ENCODE measurements around the gene CAMTA1. TPM values are rescaled to one million over a fixed set of nuclear protein-coding genes. Genes with fewer than 3 reads are reported as not detected.

CAMTA1 gene
- total RNA-seq, 1 experiment from 2014 or later = 69.5 TPM

DNA sequence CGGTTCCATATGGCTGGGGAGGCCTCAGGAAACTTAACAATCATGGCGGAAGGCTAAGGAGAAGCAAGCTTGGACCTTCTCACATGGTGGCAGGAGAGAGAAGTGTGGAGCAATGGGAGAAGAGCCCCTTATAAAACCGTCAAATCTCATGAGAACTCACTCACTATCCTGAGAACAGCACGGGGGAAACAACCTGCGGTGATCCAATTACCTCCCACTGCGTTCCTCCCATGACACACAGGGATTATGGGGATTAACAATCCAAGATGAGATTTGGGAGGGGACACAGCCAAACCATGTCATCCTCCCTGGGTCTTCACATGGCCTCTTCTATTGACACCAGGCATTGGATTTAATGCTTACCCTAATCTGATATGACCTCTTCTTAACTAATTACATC, 530.7 kb downstream of the CAMTA1 start:
- DNase-seq (ENCODE audit: low read depth, low spot score) (no peak), ATAC-seq (no peak)
- no peaks in the 10 kb centered on the region for H3K79me2 ChIP-seq (ENCODE audit: insufficient read depth, low read length)
- no peaks in the 10 kb centered on the region for H3K9me3 ChIP-seq (ENCODE audit: control insufficient read depth in 1 of 2, insufficient read depth in 1 of 2, low read depth in 1 of 2, low read length in 2 of 2)
- ChIA-PET CTCF (no interaction called here), RAD21 (ENCODE audit: low non-redundant PET in 1 of 2, low total read pairs in 2 of 2, uncharacterized antibody in 2 of 2, unreplicated experiment in 2 of 2) (no interaction called here), POLR2A (no interaction called here)
- TF ChIP-seq FOSL1 (IDR thresholded peaks at IDR 0.05; ENCODE audit: low read depth) (no peak), TCF7L2 (IDR thresholded peaks at IDR 0.05; ENCODE audit: borderline replicate concordance, extremely low read depth, insufficient read depth, insufficient read length) (no peak), SRF (IDR thresholded peaks at IDR 0.05; ENCODE audit: low read depth) (no peak), ZNF274 (IDR thresholded peaks at IDR 0.05; ENCODE audit: low read depth, low read length) (no peak), SP1 (IDR thresholded peaks at IDR 0.05; ENCODE audit: low read depth) (no peak), SIN3A (IDR thresholded peaks at IDR 0.05; ENCODE audit: low read depth) (no peak), ELF1 (IDR thresholded peaks at IDR 0.05; ENCODE audit: borderline replicate concordance, low read depth) (no peak), ZFX (IDR thresholded peaks at IDR 0.05) (no peak), RAD21 (IDR thresholded peaks at IDR 0.05; ENCODE audit: low read depth) (no peak), POLR2A (IDR thresholded peaks at IDR 0.05; ENCODE audit: borderline replicate concordance, extremely low read depth, insufficient read depth, insufficient read length) (no peak), EZH2phosphoT487 (IDR thresholded peaks at IDR 0.05; ENCODE audit: borderline replicate concordance) (no peak), CEBPB (IDR thresholded peaks at IDR 0.05; ENCODE audit: low read depth) (no peak), REST (IDR thresholded peaks at IDR 0.05; ENCODE audit: low read depth) (no peak), EZH2 (IDR thresholded peaks at IDR 0.05) (no peak), YY1 (IDR thresholded peaks at IDR 0.05; ENCODE audit: extremely low read depth, insufficient replicate concordance, low read depth, low read length) (no peak), CBX3 (IDR thresholded peaks at IDR 0.05; ENCODE audit: low read depth) (no peak), MAX (IDR thresholded peaks at IDR 0.05) (no peak)
- TF ChIP-seq, protein P1, sequence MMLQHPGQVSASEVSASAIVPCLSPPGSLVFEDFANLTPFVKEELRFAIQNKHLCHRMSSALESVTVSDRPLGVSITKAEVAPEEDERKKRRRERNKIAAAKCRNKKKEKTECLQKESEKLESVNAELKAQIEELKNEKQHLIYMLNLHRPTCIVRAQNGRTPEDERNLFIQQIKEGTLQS (IDR thresholded peaks at IDR 0.05) = no peak
- TF ChIP-seq, protein P2, sequence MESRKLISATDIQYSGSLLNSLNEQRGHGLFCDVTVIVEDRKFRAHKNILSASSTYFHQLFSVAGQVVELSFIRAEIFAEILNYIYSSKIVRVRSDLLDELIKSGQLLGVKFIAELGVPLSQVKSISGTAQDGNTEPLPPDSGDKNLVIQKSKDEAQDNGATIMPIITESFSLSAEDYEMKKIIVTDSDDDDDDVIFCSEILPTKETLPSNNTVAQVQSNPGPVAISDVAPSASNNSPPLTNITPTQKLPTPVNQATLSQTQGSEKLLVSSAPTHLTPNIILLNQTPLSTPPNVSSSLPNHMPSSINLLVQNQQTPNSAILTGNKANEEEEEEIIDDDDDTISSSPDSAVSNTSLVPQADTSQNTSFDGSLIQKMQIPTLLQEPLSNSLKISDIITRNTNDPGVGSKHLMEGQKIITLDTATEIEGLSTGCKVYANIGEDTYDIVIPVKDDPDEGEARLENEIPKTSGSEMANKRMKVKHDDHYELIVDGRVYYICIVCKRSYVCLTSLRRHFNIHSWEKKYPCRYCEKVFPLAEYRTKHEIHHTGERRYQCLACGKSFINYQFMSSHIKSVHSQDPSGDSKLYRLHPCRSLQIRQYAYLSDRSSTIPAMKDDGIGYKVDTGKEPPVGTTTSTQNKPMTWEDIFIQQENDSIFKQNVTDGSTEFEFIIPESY (IDR thresholded peaks at IDR 0.05; ENCODE audit: extremely low read depth, insufficient replicate concordance, low read length) = no peak
- H3K9ac ChIP-seq (ENCODE audit: low read length) = no peak overlapping the region
- no peaks in the 10 kb centered on the region for H3K9me2 ChIP-seq (ENCODE audit: insufficient read depth)
- H3K4me1 ChIP-seq (ENCODE audit: control insufficient read depth in 1 of 2, insufficient read depth in 2 of 2, low read length in 2 of 2) = peaks cover 15 to 29% of the 10 kb centered on the region in 2 experiments; a peak in 3 of 4 replicates
- intact Hi-C loops (cut with micrococcal nuclease) = no loop called here
- H3K4me2 ChIP-seq (ENCODE audit: low read length) = no peak overlapping the region
- no peaks in the 10 kb centered on the region for H4K20me1 ChIP-seq (ENCODE audit: insufficient read depth)
- no TSS peak for BruUV-seq (replicated peaks)
- no peak overlapping the region for H2AFZ ChIP-seq (ENCODE audit: low read depth, low read length, poor library complexity, severe bottlenecking)
- H3K27ac ChIP-seq (ENCODE audit: low read depth, low read length) = no peak overlapping the region
- H3K27me3 ChIP-seq (ENCODE audit: insufficient read depth, low read length) = no peaks in the 10 kb centered on the region
- no peaks in the 10 kb centered on the region for H3K36me3 ChIP-seq (ENCODE audit: control insufficient read depth in 1 of 2, insufficient read depth in 2 of 2, low read length in 2 of 2)
- no peak overlapping the region for H3K4me3 ChIP-seq (replicated peaks in 1 of 2; ENCODE audit: low read depth in 1 of 2, low read length in 2 of 2)

Measured in HCT116 (cell line).